NCI-H82 treated with DMSO at 0.1 percent for 48 hours (cell line): ENCODE data around the gene CAPN5.

ENCODE experiments used
- DNase-seq: peaks from one replicate; lab custom pipeline; 2025; ENCODE audit not compliant: unreplicated experiment; lab: John Stamatoyannopoulos, UW

Gene CAPN5

DNA sequence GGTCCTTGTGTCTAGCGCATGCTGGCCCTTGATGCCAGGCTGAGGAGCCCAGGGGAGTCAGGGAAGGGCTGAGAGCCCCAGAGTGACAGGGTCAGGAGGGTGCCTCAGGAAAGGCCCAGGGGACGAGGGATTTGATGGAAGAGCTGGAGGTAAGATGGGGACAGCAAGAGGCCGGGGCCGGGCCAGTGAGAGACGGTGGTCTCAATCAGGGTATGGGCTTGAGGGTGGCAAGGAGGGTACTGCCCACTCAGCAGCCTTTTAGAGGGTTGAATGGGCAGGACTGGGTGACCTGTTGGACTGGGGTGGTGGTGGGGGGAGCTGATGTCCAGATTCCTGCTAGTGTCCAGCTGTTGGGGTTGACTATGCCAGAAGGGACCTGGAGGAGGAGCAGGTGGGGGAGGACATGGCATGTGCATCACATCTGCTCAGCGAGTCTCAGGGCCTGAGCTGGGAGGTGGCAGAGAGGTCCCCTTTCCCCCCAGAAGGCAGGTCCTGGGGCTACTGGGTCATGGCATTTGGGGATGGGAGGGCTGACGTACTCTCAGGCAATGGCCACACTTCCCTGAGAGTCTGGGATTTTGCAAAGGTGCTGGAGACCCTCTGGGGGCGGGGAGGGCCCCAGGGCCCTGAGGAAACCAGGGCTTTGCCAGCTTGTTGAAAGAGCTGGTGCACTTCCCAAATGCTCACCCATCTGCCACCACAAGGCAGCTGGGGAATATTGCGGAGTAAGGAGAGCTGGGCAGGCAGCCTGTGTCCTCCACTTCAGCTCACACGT, 79.7 kb downstream of the CAPN5 start:
- DNase-seq = no peak

DNA sequence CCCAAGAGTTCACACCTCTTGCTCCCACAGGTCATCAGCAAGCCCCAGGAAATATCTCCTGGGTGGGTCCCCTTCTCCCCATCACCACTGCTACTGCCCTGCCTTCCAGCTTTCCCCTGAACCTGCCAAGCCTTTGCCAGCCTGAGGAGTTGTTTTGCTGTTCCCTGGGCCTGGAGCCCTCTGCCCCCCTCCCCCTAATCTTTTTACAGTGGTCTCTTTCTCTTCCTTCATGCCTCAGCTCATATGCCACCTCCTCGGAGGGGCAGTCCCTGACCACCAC, 80.2 kb downstream of the CAPN5 start:
- no peak for DNase-seq

DNA sequence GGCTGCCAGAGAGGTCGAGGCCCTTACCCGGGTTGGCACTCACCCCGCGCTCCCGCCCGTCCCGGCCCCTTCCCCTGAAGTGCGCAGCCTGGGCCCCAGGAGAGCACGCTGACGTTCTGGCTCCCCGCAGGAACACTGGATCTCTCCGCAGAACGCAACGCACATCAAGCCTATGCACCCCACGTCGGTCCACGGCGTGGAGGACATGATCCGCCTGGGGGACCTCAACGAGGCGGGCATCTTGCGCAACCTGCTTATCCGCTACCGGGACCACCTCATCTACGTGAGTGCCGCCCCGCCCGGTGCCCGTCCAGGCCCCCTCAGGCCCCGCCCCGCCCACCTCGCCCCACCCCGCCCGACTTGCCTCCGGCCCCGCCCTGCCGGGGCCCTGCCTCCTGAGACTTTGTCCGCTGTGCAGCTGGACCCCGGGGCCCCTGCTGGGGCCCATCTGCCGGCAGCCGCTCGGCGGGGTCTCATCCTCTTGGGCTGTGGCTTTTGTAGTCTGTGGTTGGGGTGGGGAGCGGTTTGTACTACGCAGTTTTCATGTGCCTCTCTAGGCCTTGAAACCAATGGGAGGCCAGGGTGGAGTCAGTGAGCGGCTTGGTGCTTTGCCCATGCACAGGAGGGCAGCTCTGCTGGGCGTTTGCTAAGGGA, 81.0 kb downstream of the CAPN5 start:
- DNase-seq = peak; percentile 40

DNA sequence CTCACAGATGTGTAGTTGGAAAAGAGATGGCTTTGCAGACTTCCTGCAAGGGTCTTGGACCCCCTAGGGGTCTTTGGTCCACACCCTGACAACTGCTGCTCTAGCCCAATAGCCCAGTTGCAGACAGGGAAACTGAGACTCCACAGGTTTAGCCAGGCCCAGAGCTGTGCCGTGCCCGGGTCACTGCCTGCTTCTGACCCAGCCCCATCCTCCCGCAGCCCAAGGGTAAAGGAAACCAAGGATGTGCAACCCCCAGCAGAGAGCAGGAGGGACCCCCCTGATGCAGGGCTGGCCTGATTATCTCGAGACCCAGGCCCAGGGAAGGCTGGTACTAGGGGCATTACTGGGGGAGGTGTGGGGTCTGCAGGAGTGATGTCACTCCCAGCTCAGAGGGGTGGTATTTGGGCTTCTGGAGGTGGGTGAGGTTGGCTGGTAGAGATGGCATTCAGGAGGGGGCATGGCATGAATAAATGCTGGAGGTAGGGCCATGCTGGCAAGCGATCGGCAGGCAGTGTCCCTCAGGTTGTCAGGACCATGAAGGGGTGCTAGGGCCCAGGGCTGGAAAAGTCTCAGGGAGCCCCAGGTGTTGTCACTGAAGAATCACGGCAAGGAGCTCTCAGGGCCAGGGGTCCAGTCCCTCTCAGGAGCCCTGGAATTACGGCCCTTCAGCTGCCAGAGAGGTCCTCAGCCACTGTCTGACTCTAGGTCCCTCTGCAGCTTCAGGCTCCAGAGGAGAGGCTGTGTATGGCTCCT, 82.4 kb downstream of the CAPN5 start:
- no peak for DNase-seq

DNA sequence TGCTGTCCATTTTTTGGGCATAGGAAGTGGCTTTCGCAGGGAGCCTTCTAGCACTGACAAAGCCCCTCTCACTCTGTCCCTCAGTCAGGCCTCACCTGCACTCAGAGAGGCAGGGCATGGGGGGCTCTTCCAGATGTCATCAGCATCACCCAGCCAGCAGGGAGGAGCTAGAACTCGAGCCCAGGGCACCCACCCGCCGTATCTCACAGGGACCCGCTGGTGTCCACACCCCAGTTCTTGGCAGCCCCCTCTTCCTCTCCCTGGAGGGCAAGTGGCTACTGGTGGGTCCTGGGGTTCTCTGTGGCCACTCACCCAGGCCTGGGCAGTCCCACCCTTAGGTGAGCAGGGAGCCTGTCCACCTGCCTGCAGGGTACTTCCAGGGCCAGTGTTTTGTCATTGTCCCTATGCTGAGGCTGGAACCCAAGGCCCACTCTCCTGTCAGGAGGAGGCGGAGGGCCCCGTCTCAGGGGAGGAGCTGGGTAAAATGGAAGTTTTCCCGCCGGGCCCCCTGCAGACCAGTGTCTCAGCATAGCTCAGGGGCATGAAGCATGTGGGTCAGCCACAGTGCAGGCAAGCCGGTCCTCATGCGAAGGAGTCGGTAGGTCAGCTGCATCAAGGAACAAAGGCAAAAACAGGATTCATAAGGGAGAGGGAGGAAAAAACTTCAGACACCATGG, 83.1 kb downstream of the CAPN5 start:
- no peak for DNase-seq

DNA sequence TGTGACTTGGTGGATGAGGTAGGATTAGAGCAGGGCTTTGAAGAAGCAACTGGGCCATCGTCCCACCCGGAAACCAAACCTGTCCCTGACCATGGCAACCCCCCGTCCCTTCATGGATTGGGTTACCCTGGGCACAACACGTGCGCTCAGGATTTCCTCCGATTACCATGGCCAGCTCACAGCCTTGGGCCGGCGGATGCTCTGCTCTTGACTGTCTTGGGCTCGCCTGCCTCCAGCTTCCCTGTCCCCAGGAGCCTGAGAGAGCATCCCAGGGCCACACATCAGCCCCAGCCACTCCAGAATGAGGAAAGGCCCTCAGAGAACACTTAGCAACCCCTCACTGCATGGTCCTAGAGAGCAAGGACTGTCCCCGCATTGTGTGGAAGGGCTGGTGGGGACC, 84.1 kb downstream of the CAPN5 start:
- no peak for DNase-seq

DNA sequence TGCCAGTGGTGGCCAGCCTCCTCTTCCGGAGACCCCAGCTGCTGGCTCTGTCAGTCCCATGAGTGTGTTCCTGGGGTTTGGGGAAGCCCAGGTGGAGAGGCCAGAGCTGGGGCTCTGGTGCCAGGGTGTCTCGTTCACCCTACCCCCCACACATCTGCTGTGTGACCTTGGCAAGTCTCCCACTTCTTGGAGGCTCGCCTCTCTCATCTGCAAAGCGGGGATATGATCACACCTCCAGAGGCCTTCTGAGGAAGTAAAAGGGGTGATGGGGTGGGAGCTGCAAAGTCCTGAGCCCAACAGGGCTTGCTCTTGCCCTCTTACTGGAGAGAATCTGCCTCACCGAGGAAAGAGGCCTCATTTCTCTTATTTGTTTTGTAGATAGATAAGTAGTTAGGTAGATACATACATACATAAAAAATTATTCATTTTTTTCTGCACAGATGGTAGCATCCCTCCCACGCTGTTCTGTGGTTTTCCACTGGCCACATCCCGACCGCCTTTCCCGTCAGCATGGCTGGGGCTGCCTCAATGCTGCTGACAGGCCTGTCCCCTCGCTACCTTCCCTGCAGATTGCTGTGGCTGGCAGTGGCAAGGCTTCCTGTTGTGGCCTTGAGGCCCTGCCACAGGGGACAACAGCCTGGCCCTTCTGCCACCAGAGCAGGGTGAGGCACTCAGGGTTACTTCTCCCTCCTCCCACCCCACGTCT, 85.2 kb downstream of the CAPN5 start:
- no peak for DNase-seq

DNA sequence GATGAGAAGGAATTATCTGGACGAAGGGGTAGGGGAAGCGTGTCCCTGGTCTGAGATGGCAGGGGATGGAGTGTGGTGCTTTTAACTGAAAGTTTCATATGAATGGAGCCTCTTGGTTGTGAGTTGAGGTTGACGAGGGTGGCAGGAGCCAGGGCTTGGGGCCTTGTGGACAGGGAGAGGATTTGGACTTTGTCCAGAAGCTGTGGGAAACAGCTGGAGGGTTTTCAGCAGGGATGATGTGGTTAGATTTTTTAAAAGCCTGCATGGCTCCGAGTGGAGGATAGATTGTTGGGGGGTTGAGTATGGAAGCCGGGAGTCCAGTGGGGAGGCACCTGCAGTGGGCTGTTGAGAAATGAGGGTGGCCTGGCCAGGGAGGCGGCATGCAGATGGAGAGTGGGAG, 86.1 kb downstream of the CAPN5 start:
- DNase-seq = no peak

DNA sequence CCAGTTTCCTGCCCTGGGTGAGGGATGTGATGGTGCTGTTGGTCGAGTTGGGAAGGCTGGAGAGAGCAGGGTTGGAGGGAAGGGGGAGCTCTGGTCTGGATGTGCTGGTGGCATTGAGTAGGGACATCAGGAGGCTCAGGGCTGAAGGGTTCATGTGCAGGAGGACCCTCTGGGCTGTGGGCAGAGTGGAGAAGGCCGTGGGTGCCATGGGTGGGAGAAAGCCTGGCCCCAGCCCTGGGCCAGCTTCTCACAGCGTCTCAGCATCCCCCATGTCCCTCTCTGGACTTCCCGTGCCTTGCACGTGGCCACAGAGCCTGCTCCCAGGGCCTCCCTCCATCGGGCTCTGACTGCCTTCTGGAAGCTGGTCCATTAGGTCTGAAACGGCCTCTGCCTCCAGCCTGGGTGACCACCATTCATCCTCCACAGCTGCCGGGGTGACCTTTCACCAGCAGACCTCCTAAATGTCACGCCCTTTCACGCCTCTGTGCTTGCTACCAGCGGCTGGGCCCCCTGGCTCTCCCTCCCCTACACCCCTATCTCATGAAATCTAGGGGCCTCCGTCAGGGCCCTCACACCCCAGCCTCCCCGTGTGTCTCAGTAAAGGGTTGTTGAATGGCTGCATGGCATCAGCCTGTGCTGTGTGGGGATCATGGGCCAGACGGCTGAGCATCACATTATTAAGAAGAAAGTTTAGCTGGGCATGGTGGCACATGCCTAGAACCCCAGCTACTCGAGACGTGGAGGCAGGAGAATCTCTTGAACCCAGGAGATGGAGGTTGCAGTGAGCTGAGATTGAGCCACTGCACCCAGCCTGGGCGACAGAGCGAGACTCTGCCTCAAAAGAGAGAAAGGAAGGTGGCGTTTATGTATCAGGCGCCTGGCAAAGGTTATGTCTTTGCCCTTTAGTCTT, 86.8 kb downstream of the CAPN5 start:
- no peak for DNase-seq

DNA sequence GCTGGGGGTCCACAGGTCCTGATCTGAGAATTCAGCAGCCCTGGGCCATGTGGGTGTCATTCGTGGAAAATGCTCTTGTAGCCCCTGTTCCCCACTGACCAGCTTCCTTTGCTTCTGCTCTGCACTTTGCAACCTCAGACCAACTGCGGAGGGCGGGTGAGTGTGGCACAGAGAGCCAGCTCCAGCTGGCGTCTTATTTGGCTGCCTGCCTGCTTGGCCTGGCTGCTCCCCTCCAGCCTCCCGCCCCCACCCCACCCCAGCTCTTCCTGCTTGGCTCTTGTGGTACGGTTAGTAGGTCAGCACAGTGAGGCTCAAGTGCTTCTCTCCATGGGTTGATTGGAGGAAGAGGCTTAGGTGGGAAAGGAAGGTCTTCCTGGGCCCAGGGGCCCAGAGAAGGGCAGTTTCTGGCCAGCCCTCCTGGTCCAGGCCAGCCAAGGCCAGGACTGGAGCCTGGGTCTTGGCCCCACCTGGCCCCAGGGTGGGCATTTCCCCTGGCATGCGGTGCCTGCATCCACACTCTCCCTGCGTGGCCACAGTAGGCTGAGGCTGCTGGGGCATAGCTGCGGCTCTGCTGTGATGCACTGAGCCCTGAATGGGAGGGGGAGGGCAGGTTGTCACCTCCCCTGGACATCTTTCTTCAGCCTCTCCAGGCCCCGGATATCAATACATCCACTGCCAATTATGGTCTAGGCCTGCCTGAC, 87.8 kb downstream of the CAPN5 start:
- no peak for DNase-seq

DNA sequence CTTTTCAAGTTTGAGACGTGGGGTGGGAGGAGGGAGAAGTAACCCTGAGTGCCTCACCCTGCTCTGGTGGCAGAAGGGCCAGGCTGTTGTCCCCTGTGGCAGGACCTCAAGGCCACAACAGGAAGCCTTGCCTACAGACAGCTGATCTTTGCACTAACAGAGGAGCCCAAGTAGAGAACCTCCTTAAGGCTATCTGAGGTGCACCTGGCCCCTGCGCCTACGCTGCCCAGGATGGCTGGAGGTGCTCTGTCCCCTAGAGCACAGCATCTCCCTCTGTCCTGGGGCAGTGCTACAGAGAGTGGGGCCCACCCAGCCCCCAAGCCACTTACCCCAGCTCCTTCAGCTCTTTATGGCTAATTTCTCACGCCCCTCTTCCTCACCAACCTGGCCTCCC, 88.3 kb downstream of the CAPN5 start:
- no peak for DNase-seq

DNA sequence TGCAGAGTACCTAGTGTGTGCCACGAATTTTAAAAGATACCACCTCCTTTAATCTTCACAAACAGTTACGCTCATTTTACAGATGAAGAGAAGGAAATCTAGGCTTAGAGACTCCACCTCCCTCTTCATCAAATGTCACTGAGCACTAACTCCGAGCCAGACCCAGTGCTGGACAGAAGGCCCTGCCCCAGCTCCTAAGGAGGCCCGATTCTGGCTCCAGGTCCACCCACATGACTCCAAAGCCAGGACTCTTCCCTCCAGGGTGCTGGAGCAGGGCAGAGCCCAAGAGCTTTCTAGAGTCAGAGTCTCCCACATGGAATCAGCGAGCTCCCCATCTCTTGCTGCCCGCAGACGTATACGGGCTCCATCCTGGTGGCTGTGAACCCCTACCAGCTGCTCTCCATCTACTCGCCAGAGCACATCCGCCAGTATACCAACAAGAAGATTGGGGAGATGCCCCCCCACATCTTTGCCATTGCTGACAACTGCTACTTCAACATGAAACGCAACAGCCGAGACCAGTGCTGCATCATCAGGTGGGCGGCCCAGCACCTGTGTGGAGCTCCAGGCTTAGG, 88.9 kb downstream of the CAPN5 start:
- DNase-seq = no peak

DNA sequence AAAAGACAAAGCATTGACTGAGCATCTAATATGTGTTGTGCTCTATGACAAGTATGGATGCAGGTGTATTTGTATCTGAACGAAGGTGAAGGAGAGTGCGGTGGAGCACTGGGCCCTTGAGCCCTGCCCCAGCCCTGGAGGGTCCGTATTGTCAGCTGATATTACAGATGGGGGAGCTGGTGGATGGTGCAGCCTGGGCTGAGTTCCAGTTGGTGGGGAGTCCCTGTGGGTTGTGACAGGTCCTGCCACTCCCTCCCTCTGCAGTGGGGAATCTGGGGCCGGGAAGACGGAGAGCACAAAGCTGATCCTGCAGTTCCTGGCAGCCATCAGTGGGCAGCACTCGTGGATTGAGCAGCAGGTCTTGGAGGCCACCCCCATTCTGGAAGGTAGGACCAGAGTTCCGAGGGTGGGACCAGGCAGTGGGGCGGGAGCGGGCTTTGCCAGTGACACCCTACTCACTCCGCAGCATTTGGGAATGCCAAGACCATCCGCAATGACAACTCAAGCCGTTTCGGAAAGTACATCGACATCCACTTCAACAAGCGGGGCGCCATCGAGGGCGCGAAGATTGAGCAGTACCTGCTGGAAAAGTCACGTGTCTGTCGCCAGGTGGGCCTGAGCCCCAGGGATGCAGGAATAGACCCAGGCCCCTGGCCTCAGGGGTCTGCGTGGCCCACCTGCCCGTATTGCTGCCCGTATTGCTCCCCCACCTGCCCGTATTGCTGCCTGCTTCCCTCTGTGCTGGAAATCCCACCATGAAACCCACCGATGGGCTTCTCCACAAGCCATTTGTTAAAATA, 89.8 kb downstream of the CAPN5 start:
- no peak for DNase-seq

DNA sequence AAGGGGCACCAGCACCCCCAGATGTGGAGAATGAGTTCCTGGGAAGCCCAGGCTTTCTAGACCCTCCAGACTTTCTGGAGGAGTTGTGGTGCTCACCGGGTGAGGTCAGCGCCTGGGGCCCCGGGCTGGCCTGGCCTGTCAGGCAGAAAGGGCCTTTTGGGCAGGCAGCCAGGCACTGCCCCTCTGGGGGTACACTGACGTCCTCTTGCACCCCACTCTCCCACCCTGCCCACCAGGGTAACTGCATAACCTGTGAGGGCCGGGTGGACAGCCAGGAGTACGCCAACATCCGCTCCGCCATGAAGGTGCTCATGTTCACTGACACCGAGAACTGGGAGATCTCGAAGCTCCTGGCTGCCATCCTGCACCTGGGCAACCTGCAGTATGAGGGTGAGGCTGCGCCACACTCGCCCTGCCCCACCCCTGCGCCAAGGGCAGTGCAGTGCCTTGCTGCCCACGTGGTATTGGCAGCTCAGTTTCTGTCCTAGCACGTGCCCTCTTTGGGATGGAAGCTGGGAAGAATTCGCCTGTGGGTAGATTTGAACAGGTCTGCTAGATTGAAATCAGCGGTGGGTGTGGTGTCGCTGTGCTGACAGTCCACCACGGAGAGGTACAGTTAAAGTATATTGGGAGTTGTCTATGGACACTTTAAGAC, 91.4 kb downstream of the CAPN5 start:
- no peak for DNase-seq

DNA sequence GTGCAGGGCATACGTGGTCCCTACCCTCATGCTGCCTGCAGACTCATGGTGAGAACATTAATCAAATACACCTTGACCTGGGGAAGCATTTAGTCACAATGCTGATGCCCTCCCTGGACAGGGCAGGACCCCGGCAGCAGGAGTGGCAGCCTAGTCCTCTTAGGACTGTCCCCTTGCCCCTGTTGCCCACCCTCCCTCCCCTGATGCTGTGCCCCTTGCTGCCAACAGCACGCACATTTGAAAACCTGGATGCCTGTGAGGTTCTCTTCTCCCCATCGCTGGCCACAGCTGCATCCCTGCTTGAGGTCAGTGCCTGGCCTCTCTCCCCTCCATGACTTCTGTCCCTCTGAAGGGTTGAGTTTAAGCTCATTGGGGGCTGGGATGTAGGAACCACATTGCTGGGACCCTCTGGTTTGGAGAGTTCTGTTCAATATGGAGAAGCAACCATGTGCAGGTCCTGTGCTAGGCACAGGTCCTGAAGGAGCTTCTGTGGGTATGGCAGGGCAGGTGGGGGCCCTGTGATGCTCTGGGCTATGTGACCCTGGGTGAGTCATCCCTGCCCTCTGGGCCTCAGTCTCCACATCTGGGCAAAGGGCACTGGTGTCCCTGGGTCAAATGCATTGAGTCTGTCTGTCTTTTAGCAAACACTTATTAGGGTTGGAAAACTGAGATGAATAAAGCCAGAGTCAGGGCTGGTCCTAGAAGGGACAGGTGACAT, 92.6 kb downstream of the CAPN5 start:
- DNase-seq = no peak

DNA sequence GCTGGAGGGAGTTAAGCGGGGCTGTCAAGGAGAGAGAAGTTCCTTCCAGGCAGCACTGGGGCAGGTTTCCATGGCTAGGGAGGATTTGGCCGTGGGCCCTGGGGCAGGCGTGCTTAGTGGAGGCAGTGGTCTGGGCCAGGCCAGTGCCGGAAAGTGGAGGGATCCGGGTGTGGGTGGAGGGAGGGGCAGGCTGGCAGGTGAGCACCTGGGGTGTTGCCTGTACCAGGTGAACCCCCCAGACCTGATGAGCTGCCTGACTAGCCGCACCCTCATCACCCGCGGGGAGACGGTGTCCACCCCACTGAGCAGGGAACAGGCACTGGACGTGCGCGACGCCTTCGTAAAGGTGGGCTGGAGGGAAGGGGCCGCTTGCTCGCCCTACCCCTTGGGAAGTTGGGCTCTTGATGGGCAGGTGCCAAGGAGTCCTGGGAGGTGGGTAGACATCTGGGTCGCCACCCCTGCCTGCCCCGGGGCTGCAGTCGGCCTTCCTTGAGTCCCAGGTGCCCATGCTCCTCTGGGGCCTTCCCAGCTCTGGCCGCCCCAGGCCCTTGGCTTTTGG, 93.2 kb downstream of the CAPN5 start:
- DNase-seq = no peak

DNA sequence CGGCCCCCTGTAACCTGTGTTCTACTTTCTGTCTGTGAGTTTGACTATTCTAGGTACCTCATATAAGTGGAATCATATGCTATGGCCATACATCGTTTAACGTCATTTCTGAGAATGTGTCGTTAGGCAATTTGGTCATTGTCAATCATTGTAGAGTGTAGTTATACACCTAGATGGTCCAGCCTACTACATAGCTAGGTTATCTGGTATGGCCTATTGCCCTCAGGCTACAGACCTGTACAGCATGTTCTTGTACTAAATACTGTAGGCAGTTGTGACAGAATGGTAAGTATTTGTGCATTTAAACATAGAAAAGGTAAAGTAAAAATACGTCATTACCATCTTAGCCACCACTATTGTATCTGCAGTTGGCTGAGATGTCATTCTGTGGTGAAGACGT, 96.5 kb downstream of the CAPN5 start:
- DNase-seq = no peak
